CD14-positive monocyte (primary cell): ENCODE results near the gene MOGAT3. TPM values are rescaled to one million over a fixed set of nuclear protein-coding genes. Genes with fewer than 3 reads are reported as not detected.
A peak's percentile ranks its signal among the peaks of the same experiment; 100 is the strongest.

Source experiments
- DNase-seq, 3 donors: peaks; one replicate each; pipeline ENCODE4 v3.0.0-alpha.2; 2011 to 2022
- H2AFZ ChIP-seq: 2 replicates; pipeline ENCODE4 v1.6.0; 2012; ENCODE audit warnings: mild to moderate bottlenecking, low read depth, low read length, inconsistent platforms; ENCODE audit not compliant: insufficient read depth, poor library complexity, severe bottlenecking
- H3K27ac ChIP-seq, 2 donors: 1 replicate in 1 of 2; 2 replicates in 1 of 2; pipeline ENCODE4 v1.5.1; 2012 to 2013; ENCODE audit warnings: low read length in 2 of 2, control low read depth in 1 of 2, inconsistent platforms in 1 of 2, low read depth in 1 of 2, mild to moderate bottlenecking in 1 of 2
- H3K27me3 ChIP-seq, 2 donors: one replicate each; pipeline versions ENCODE4 v1.6.0 to v1.6.1; 2011 to 2013; ENCODE audit warnings: low read length in 2 of 2; ENCODE audit not compliant: control insufficient read depth in 2 of 2, insufficient read depth in 2 of 2
- H3K36me3 ChIP-seq, 2 donors: replicated peaks in 1 of 2; 1 replicate in 1 of 2; 2 replicates in 1 of 2; pipeline versions ENCODE4 v1.5.1 to v1.6.1; 2012 to 2013; ENCODE audit warnings: low read length in 2 of 2, control low read depth in 1 of 2, inconsistent platforms in 1 of 2, mild to moderate bottlenecking in 1 of 2; ENCODE audit not compliant: insufficient read depth in 2 of 2, control insufficient read depth in 1 of 2
- H3K4me1 ChIP-seq, 2 donors: 1 replicate in 1 of 2; 2 replicates in 1 of 2; pipeline versions ENCODE4 v1.5.1 to v1.6.1; 2012 to 2013; ENCODE audit warnings: low read length in 2 of 2, control low read depth in 1 of 2, inconsistent platforms in 1 of 2, mild to moderate bottlenecking in 1 of 2, moderate library complexity in 1 of 2; ENCODE audit not compliant: insufficient read depth in 2 of 2, control insufficient read depth in 1 of 2
- H3K4me2 ChIP-seq: replicated peaks from 2 replicates; pipeline ENCODE3; 2012; ENCODE audit warnings: low read length, moderate library complexity, mild to moderate bottlenecking; ENCODE audit not compliant: poor library complexity, severe bottlenecking; ENCODE audit errors: extremely low read depth
- H3K4me3 ChIP-seq, 3 experiments: fragments of 200-600 bp in 1 of 3; sonication (generic) in 1 of 3; replicated peaks in 1 of 3; 1 replicate in 2 of 3; 2 replicates in 1 of 3; pipeline ENCODE4 v1.5.1; 2011 to 2013; ENCODE audit warnings: low read length in 3 of 3, mild to moderate bottlenecking in 3 of 3, control low read depth in 2 of 3, low read depth in 2 of 3, inconsistent platforms in 1 of 3, moderate library complexity in 1 of 3
- H3K79me2 ChIP-seq: 2 replicates; pipeline ENCODE4 v1.6.0; 2012; ENCODE audit warnings: mild to moderate bottlenecking, control low read depth, inconsistent platforms, low read length, moderate library complexity; ENCODE audit not compliant: insufficient read depth
- H3K9ac ChIP-seq: 2 replicates; pipeline ENCODE4 v1.6.0; 2017; ENCODE audit warnings: low read length, mild to moderate bottlenecking; ENCODE audit not compliant: insufficient read depth, poor library complexity, severe bottlenecking
- H3K9me3 ChIP-seq, 2 donors: replicated peaks in 1 of 2; 1 replicate in 1 of 2; 2 replicates in 1 of 2; pipeline versions ENCODE4 v1.5.1 to v1.6.1; 2012 to 2013; ENCODE audit warnings: low read length in 2 of 2, control low read depth in 1 of 2; ENCODE audit not compliant: control insufficient read depth in 1 of 2, insufficient read depth in 1 of 2
- H4K20me1 ChIP-seq: 2 replicates; pipeline ENCODE4 v1.6.0; 2012; ENCODE audit warnings: mild to moderate bottlenecking, low read length, control low read depth, moderate library complexity; ENCODE audit not compliant: insufficient read depth
- H3K27ac Mint-ChIP-seq, 7 donors: one replicate each; pipeline ENCODE4 v1.8.0; 2020; ENCODE audit warnings: mild to moderate bottlenecking in 7 of 7, mixed read lengths in 7 of 7, moderate library complexity in 6 of 7, inconsistent platforms in 2 of 7
- H3K27me3 Mint-ChIP-seq, 3 donors: one replicate each; pipeline ENCODE4 v1.8.0; 2021 to 2022; ENCODE audit warnings: low read depth in 3 of 3, mild to moderate bottlenecking in 3 of 3, mixed read lengths in 3 of 3, moderate library complexity in 3 of 3, inconsistent platforms in 1 of 3
- H3K36me3 Mint-ChIP-seq, 2 donors: one replicate each; pipeline ENCODE4 v1.8.0; 2020; ENCODE audit warnings: mixed read lengths in 2 of 2, inconsistent platforms in 1 of 2, mild to moderate bottlenecking in 1 of 2
- H3K4me1 Mint-ChIP-seq: one replicate; pipeline ENCODE4 v1.8.0; 2020; ENCODE audit warnings: mild to moderate bottlenecking, mixed read lengths
- H3K4me3 Mint-ChIP-seq, 2 donors: one replicate each; pipeline ENCODE4 v1.8.0; 2020; ENCODE audit warnings: mild to moderate bottlenecking in 2 of 2, mixed read lengths in 2 of 2, moderate library complexity in 1 of 2
- H3K9me3 Mint-ChIP-seq, 7 donors: one replicate each; pipeline ENCODE4 v1.8.0; 2020 to 2022; ENCODE audit warnings: mixed read lengths in 7 of 7, mild to moderate bottlenecking in 6 of 7, moderate library complexity in 6 of 7, inconsistent platforms in 2 of 7
- WGBS: methylation state at CpG from one replicate; pipeline ENCODE4 v1.1.5; 2013; ENCODE audit warnings: missing lambda C conversion rate; ENCODE audit not compliant: insufficient coverage; 5-methylcytosine and 5-hydroxymethylcytosine counted together
- intact Hi-C, 2 donors: fragments of 100-400 bp; cut with micrococcal nuclease; formaldehyde crosslinking; loops; one replicate each; pipeline versions ENCODE4 v1.15.0 to v1.15.1; 2023
- polyA plus RNA-seq, 3 donors: library from polyadenylated mRNA; depleted of rRNA in 1 of 3; unstranded in 2 of 3; stranded (reverse) in 1 of 3; fragments of 300-500 nt in 2 of 3; fragments of >200 nt in 1 of 3; fragmentation: Illumina TruSeq in 2 of 3; gene quantifications; 1 replicate in 2 of 3; 2 replicates in 1 of 3; pipeline ENCODE4 v1.2.3, GENCODE V29; 2012 to 2021
- TF ChIP-seq, protein P1 (sequence below): fragments of 200-600 bp; IDR thresholded peaks from one replicate; pipeline ENCODE4 v1.8.0; 2022; ENCODE audit warnings: antibody characterized with exemption, mild to moderate bottlenecking

The MOGAT3 gene
- polyA plus RNA-seq, 3 donors: not detected

DNA sequence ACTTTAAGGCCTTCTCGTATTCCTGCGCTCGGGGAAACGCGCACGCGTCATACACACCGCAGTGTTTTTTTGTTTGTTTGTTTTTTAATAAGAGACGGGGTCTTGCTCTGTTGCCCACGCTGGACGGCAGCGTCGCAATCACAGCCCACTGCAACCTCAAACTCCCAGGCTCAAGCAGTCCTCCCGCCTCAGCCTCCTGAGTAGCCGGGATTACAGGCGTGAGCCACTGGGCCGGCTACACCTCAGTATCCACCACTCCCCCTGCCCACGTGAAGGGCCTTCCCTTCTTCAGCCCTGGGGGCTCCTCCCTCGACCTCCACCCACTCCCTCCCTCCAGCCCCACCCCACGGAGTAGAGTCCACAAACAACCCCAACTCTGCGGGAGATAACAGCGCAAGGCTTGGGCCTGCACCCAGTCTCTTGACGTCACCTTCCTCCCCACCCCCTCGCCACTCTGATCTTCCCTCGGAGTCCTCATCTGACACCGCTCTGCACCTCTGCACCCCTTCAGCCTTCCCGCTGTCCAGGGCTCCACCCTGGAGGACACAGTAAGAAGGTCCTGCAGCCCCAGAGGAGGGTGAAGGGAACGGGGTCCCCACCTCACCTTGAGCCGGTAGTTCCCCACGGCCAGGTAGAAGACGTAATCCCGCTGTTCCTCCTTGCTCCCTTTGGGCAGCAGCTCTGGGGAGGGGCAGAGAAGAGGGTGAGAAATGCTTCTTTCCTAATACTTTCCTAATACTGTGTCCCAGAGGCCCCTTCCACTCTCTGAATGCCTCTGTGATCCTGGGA lies 39.6 kb upstream of the MOGAT3 start:
- Histone ChIP-seq H3K27ac (peak overlapping the region in 1 of 2 donors; percentile 9), H3K4me2 (no peak overlapping the region), H2AFZ (no peak overlapping the region), H3K9me3 (no peaks in the 10 kb centered on the region), H3K27me3 (peaks cover 0 to 27% of the 10 kb centered on the region in 2 donors), H3K4me1 (peaks cover 50 to 59% of the 10 kb centered on the region in 2 donors), H3K79me2 (peaks cover 25% of the 10 kb centered on the region), H3K36me3 (peaks cover 15 to 28% of the 10 kb centered on the region in 2 donors), H3K9ac (no peak overlapping the region), H3K4me3 (no peak overlapping the region), H4K20me1 (peaks cover 88% of the 10 kb centered on the region)
- Mint-ChIP-seq H3K4me3 (peak overlapping the region in 1 of 2 donors; percentile 52), H3K9me3 (peaks cover 0 to 3% (median 0%) of the 10 kb centered on the region in 7 donors), H3K4me1 (peaks cover 53% of the 10 kb centered on the region), H3K27ac (peak overlapping the region in 5 of 7 donors; percentile 48 to 82 (median 73)), H3K27me3 (peaks cover 14 to 31% (median 23%) of the 10 kb centered on the region in 3 donors), H3K36me3 (peaks cover 41 to 53% of the 10 kb centered on the region in 2 donors)
- intact Hi-C loops: loop anchor here in 1 of 2 donors (10.0 kb wide), 2 partner anchors 96 to 656 kb away; partner anchors contain the start of genes FBXO24 and LRCH4
- 85% methylated on average over 16 of the region's 32 CpGs for WGBS
- TF ChIP-seq, protein P1, sequence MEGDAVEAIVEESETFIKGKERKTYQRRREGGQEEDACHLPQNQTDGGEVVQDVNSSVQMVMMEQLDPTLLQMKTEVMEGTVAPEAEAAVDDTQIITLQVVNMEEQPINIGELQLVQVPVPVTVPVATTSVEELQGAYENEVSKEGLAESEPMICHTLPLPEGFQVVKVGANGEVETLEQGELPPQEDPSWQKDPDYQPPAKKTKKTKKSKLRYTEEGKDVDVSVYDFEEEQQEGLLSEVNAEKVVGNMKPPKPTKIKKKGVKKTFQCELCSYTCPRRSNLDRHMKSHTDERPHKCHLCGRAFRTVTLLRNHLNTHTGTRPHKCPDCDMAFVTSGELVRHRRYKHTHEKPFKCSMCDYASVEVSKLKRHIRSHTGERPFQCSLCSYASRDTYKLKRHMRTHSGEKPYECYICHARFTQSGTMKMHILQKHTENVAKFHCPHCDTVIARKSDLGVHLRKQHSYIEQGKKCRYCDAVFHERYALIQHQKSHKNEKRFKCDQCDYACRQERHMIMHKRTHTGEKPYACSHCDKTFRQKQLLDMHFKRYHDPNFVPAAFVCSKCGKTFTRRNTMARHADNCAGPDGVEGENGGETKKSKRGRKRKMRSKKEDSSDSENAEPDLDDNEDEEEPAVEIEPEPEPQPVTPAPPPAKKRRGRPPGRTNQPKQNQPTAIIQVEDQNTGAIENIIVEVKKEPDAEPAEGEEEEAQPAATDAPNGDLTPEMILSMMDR: no peak
- no peak for DNase-seq

DNA sequence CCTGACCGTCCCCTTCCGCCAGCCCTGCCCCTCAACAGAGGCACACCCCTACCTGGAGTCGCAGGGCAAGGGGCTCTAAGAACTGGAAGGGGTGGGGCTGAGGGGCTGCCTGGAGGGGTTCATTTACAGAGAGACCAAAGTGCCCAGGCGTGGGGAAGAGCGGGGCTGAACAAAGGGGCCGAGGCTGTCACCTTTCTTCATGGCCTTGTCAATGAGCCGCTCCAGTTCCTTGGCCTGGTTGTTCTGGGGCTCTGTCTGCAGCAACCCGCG lies 39.0 kb upstream of the MOGAT3 start:
- peaks cover 88% of the 10 kb centered on the region for H4K20me1 ChIP-seq
- H3K79me2 ChIP-seq: peaks cover 21% of the 10 kb centered on the region
- peaks cover 45 to 54% of the 10 kb centered on the region in 2 donors for H3K4me1 ChIP-seq
- peaks cover 0 to 3% (median 0%) of the 10 kb centered on the region in 7 donors for H3K9me3 Mint-ChIP-seq
- peak overlapping the region in 1 of 7 donors; percentile 26 for H3K27ac Mint-ChIP-seq
- peaks cover 14 to 31% (median 23%) of the 10 kb centered on the region in 3 donors for H3K27me3 Mint-ChIP-seq
- no peak overlapping the region for H2AFZ ChIP-seq
- no peak overlapping the region for H3K4me3 Mint-ChIP-seq
- peaks cover 15 to 28% of the 10 kb centered on the region in 2 donors for H3K36me3 ChIP-seq
- WGBS: 98% methylated on average over 4 of the region's 9 CpGs
- peaks cover 41 to 53% of the 10 kb centered on the region in 2 donors for H3K36me3 Mint-ChIP-seq
- H3K4me3 ChIP-seq: no peak overlapping the region
- no peak overlapping the region for H3K4me2 ChIP-seq
- H3K4me1 Mint-ChIP-seq: peaks cover 49% of the 10 kb centered on the region
- no peak for DNase-seq
- no peak overlapping the region for H3K27ac ChIP-seq
- H3K9ac ChIP-seq: no peak overlapping the region
- H3K27me3 ChIP-seq: peaks cover 0 to 27% of the 10 kb centered on the region in 2 donors
- intact Hi-C loops: loop anchor here in 1 of 2 donors (10.0 kb wide), 2 partner anchors 95 to 655 kb away; partner anchors contain the start of genes FBXO24 and LRCH4
- TF ChIP-seq, protein P1: no peak
- H3K9me3 ChIP-seq: no peaks in the 10 kb centered on the region
